Activated CD8-positive, alpha-beta memory T cell treated with anti-CD3 and anti-CD28 coated beads for 48 hours (primary cell): Measurements from ENCODE around the gene RPS29.
A peak's percentile ranks its signal among the peaks of the same experiment; 100 is the strongest.
"Not testable (repeated sequence)": the region's sequence is repeated elsewhere in the genome, so short reads cannot be mapped to it uniquely, and the experiment has no call there.

Experiments
- DNase-seq, 3 experiments: peaks; one replicate each; pipeline ENCODE4 v3.0.0-alpha.2; 2020; ENCODE audit warnings: low read depth in 2 of 3, low spot score in 2 of 3

RPS29 gene

GRCh38 chr14:49585803-49586672, at the start of gene RPS29:
Gene RPS29, minus strand, starts transcription at chr14:49586380. Its CDS starts 34 bp downstream, at chr14:49586346.
- peak; percentile 98 to 100 (median 100) for DNase-seq

- DNase-seq: peak; percentile 20 to 43 (median 31)
Measured at GRCh38 chr14:49634547-49635334, 48.6 kb upstream of the RPS29 start, which contains the start of gene DNAAF2. Gene DNAAF2, minus strand, starts transcription at chr14:49635244. Its CDS starts 95 bp downstream, at chr14:49635149.

GRCh38 chr14:49633640-49634546, 47.7 kb upstream of the RPS29 start:
- peak; percentile 79 to 87 (median 80) for DNase-seq

GRCh38 chr14:49623941-49624839, 38.0 kb upstream of the RPS29 start:
- no peak for DNase-seq

GRCh38 chr14:49623387-49623786, 37.2 kb upstream of the RPS29 start:
- no peak for DNase-seq

GRCh38 chr14:49622022-49622607, 35.9 kb upstream of the RPS29 start:
- DNase-seq: no peak

GRCh38 chr14:49621114-49621881, 35.1 kb upstream of the RPS29 start:
- peak in 2 of 3 experiments; percentile 31 to 36 for DNase-seq

GRCh38 chr14:49620182-49621113, 34.3 kb upstream of the RPS29 start, which contains the start of the genes MGAT2 and RPL36AL:
Gene MGAT2, plus strand, starts transcription at chr14:49620799. Its CDS starts 470 bp downstream, at chr14:49621269.
Gene RPL36AL, minus strand, starts transcription at chr14:49620626. Its CDS starts 1,522 bp downstream, at chr14:49619104.
- DNase-seq: peak; percentile 83 to 92 (median 85)

- DNase-seq: no peak
Measured at GRCh38 chr14:49619730-49620129, 33.5 kb upstream of the RPS29 start.

GRCh38 chr14:49619273-49619672, 33.1 kb upstream of the RPS29 start:
- not testable (repeated sequence) for DNase-seq

GRCh38 chr14:49617852-49618519, 31.8 kb upstream of the RPS29 start:
- DNase-seq: no peak

GRCh38 chr14:49615776-49616175, 29.6 kb upstream of the RPS29 start:
- no peak for DNase-seq

- no peak for DNase-seq
Measured at GRCh38 chr14:49614196-49614595, 28.0 kb upstream of the RPS29 start.

GRCh38 chr14:49612671-49613070, 26.5 kb upstream of the RPS29 start:
- no peak for DNase-seq

GRCh38 chr14:49612251-49612650, 26.1 kb upstream of the RPS29 start:
- DNase-seq: no peak

GRCh38 chr14:49607583-49607982, 21.4 kb upstream of the RPS29 start:
- DNase-seq: no peak
